ENCODE measurements around the gene NSF.

The NSF gene

DNA sequence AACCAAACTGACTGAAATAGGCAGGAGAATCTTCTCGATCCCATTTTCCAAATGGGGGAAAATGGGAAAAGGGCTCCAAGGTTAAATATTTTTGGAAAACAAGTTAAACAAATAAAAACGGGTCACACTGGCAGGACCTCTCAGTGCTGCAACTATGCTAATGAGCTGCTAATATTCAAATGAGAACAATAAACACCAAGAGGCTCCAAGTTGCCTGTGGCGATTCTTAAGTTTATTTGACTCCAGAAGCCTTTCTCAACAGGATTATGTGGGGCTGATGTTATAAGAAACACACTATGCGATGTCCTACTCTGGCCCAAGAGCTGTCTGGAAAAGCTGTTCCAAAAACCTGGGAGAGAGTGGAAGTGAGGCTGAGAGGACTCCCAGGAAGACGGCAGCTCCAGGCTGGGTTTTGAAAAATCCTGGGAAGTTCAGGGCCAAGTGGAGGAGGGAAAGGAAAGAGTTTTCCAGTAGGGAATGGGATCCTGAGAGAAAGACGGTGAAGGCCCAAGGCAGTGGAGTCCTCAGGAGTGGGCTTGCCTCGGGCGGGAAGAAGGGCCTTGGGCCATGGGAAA lies 206.6 kb downstream of the NSF start:
- DNase-seq (ENCODE audit: low read depth in 3 of 3) = no peak

DNA sequence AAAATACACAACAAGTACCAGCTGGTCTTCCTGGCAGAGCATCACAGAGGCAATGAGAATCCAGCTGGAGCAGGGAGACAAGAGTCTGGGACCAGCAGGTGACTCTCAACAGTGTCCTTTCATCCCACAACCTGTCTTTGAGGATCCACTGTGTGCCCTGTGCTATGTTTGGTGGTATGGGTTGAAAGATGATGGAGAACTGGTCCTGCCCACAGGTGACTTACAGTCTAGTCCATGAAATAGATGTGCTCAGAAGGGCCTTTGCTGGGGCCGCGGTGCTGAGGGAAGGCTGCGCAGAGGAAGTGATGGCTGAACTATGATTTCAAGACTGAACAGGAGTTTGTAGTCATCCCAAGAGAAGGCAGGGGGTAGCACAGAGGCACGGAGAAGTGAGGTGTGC lies 210.1 kb downstream of the NSF start:
- DNase-seq (ENCODE audit: low read depth in 3 of 3) = no peak

DNA sequence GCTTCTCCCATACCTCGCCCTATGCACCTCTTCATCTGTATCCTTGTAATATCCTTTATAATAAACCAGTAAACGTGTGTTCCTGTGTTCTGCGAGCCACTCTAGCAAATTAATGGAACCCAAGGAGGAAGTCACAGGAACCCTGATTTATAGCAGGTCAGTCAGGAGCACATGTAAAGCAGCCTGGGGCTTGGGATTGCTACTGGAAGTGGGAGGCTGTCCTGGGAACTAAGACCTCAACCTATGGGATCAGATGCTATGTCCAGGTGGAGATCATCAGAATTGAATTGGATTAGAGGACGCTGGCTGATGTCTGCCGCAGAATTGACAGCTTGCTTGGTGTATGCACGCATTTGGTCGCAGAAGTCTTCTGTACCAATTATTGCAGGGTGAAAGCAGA lies 212.3 kb downstream of the NSF start:
- DNase-seq (ENCODE audit: low read depth in 3 of 3) = no peak

DNA sequence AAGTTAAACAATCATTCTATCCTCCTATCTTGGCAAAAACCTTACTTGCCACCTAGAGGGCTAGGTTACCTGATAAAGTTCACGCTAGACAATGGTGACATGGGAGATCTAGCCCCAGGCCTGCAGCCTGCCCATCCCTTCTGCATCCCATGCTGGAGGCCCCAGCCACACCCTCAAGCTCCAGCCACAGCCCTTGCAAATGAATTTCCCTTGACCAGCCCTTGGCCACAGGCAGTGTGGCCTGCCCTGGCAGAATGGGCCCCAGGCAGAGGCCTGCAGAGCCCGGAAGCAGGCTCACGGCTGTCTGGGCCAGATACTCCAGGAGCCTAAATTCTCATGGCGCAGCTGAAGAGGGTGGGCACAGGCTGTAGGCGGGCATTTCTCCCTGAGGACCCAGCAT lies 213.1 kb downstream of the NSF start:
- no peak for DNase-seq (ENCODE audit: low read depth in 3 of 3)

DNA sequence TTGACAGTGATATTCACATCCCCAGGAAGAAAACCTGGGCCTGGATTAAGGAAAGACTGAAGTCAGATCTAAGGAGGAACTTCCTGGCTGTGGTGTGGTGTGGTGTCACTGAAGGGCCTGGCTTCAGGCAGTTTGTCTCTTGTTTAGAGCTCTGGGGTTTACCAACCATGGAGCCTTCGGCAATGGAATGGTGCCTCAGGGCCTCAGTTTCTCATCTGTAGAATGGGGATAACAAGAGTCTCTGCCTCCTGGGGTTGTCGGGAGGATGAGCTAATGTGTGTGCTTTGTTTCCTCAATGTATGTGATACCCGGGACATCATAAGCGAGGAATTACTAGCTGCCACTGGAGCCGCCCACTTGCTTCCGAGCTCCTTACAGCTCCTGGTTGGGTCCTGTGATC lies 215.3 kb downstream of the NSF start:
- no peak for DNase-seq (ENCODE audit: low read depth in 3 of 3)
